Stimulated activated CD4-positive, alpha-beta T cell treated with anti-CD3 and anti-CD28 coated beads, Interleukin-2, amount 100 ng/mL, for 48 hours (primary cell): ENCODE results near the gene HIVEP2.

Experiments
- DNase-seq, 2 donors: peaks; one replicate each; pipeline ENCODE4 v3.0.0-alpha.2; 2020

Gene HIVEP2

GRCh38 chr6:142765306-142765705, 179.7 kb downstream of the HIVEP2 start:
- no peak for DNase-seq

GRCh38 chr6:142764311-142764710, 180.7 kb downstream of the HIVEP2 start:
- DNase-seq: no peak

GRCh38 chr6:142763205-142763604, 181.8 kb downstream of the HIVEP2 start:
- DNase-seq: no peak

- DNase-seq: no peak
Observed at GRCh38 chr6:142761756-142762155, 183.2 kb downstream of the HIVEP2 start.

GRCh38 chr6:142760152-142760551, 184.8 kb downstream of the HIVEP2 start:
- DNase-seq: no peak

- no peak for DNase-seq
Observed at GRCh38 chr6:142758629-142759025, 186.3 kb downstream of the HIVEP2 start.

- DNase-seq: no peak
Observed at GRCh38 chr6:142757852-142758628, 186.9 kb downstream of the HIVEP2 start.

GRCh38 chr6:142756215-142756630, 188.8 kb downstream of the HIVEP2 start:
- DNase-seq: no peak

- no peak for DNase-seq
Observed at GRCh38 chr6:142753196-142753595, 191.8 kb downstream of the HIVEP2 start.

GRCh38 chr6:142752348-142752747, 192.6 kb downstream of the HIVEP2 start:
- no peak for DNase-seq

- no peak for DNase-seq
Observed at GRCh38 chr6:142751452-142751851, 193.5 kb downstream of the HIVEP2 start.

- no peak for DNase-seq
Observed at GRCh38 chr6:142750998-142751397, 194.0 kb downstream of the HIVEP2 start.

- no peak for DNase-seq
Observed at GRCh38 chr6:142749556-142749955, 195.4 kb downstream of the HIVEP2 start.

GRCh38 chr6:142746524-142746923, 198.5 kb downstream of the HIVEP2 start:
- DNase-seq: no peak

- no peak for DNase-seq
Observed at GRCh38 chr6:142744836-142745235, 200.1 kb downstream of the HIVEP2 start.

GRCh38 chr6:142740449-142740848, 204.5 kb downstream of the HIVEP2 start:
- DNase-seq: no peak

GRCh38 chr6:142738731-142739130, 206.2 kb downstream of the HIVEP2 start:
- no peak for DNase-seq

GRCh38 chr6:142738035-142738396, 207.0 kb downstream of the HIVEP2 start:
- DNase-seq: no peak

GRCh38 chr6:142737368-142738034, 207.5 kb downstream of the HIVEP2 start:
- DNase-seq: no peak

GRCh38 chr6:142735204-142735603, 209.8 kb downstream of the HIVEP2 start:
- DNase-seq: no peak

- DNase-seq: no peak
Observed at GRCh38 chr6:142732790-142733189, 212.2 kb downstream of the HIVEP2 start.

- no peak for DNase-seq
Observed at GRCh38 chr6:142731611-142732010, 213.4 kb downstream of the HIVEP2 start.

GRCh38 chr6:142729618-142730017, 215.4 kb downstream of the HIVEP2 start:
- no peak for DNase-seq

GRCh38 chr6:142728910-142729481, 216.0 kb downstream of the HIVEP2 start:
- no peak for DNase-seq
